ENCODE results near the gene PPP1R3A. TPM values are rescaled to one million over a fixed set of nuclear protein-coding genes. Genes with fewer than 3 reads are reported as not detected.

Gene PPP1R3A
- total and polyA plus RNA-seq, 12 donors, result 6.6 to 156 (median 122) TPM

GRCh38 chr7:113831556-113831955 lies 87.3 kb downstream of the PPP1R3A start:
- no peak for TF ChIP-seq CTCF (IDR thresholded peaks at IDR 0.05)
- WGBS, 2 donors, result 14 to 23% methylated on average over 1 of the region's 1 CpG
- Histone ChIP-seq H3K27me3 (no peaks in the 10 kb centered on the region), H3K9me3 (no peaks in the 10 kb centered on the region), H3K36me3 (no peaks in the 10 kb centered on the region), H3K4me1 (peaks cover 0 to 6% (median 0%) of the 10 kb centered on the region in 9 donors), H3K4me3 (no peak overlapping the region), H3K27ac (no peak overlapping the region)
- intact Hi-C loops (cut with DNase I), result no loop called here
- ATAC-seq, result peak in 3 of 8 donors; percentile 55 to 67 (median 62)
- DNase-seq, result no peak

GRCh38 chr7:113828581-113828980 lies 90.2 kb downstream of the PPP1R3A start:
- H3K4me1 ChIP-seq, result peaks cover 0 to 12% (median 0%) of the 10 kb centered on the region in 9 donors
- WGBS, 2 donors, result 51 to 68% methylated on average over 3 of the region's 3 CpGs
- intact Hi-C loops (cut with DNase I), result no loop called here
- no peak overlapping the region for H3K4me3 ChIP-seq
- no peak overlapping the region for H3K27ac ChIP-seq
- H3K9me3 ChIP-seq, result no peaks in the 10 kb centered on the region
- H3K27me3 ChIP-seq, result no peaks in the 10 kb centered on the region
- ATAC-seq, result no peak
- no peak for DNase-seq
- no peak for TF ChIP-seq CTCF (IDR thresholded peaks at IDR 0.05)
- H3K36me3 ChIP-seq, result no peaks in the 10 kb centered on the region
